ENCODE data around the gene NTNG1. TPM values are rescaled to one million over a fixed set of nuclear protein-coding genes. Genes with fewer than 3 reads are reported as not detected.

The NTNG1 gene
- total and polyA plus RNA-seq, 8 donors = 5.7 to 28.0 (median 22.3) TPM

DNA sequence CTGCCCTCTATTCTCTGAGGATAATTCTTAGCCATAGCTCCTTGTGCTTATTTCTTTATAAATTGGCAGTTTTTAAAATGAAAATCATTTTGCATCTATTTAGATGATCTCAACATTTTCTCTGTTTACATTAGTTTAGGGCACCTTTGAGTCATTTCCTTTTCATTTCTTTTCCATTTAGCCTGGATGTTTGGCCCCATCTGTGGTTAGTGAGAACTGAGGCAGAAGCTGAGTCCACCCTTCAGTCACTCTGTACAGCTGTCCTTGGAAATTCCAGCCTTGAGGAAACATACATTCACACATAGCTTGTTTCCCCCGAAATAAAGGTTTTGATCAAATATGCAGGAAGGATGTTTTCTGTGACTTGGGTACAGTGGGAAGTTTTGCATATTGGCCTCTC is 123.7 kb downstream of the NTNG1 start:
- TF ChIP-seq, protein P1, sequence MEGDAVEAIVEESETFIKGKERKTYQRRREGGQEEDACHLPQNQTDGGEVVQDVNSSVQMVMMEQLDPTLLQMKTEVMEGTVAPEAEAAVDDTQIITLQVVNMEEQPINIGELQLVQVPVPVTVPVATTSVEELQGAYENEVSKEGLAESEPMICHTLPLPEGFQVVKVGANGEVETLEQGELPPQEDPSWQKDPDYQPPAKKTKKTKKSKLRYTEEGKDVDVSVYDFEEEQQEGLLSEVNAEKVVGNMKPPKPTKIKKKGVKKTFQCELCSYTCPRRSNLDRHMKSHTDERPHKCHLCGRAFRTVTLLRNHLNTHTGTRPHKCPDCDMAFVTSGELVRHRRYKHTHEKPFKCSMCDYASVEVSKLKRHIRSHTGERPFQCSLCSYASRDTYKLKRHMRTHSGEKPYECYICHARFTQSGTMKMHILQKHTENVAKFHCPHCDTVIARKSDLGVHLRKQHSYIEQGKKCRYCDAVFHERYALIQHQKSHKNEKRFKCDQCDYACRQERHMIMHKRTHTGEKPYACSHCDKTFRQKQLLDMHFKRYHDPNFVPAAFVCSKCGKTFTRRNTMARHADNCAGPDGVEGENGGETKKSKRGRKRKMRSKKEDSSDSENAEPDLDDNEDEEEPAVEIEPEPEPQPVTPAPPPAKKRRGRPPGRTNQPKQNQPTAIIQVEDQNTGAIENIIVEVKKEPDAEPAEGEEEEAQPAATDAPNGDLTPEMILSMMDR (IDR thresholded peaks at IDR 0.05) = no peak
- ATAC-seq = no peak

DNA sequence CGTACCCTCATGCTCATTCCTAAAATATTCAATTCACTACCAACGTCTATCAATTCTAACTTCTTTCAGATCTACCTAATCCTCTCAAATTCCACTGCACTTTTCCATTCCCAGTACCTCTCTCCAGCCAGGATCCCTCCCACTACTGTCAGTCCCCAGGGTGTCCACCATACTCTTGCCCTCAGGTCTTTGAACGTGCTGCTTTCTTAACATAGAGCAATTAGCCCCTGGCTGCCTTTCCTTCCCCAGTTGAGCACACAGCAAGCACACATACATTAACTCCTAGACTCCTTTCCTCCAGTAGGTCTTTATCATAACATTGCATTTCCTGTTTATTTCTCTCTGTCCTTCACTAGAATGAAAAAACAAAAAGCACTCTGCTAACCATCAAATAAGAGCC is 126.7 kb downstream of the NTNG1 start:
- no peak for DNase-seq
- Histone ChIP-seq H3K36me3 (no peaks in the 10 kb centered on the region), H3K4me3 (no peak overlapping the region), H3K27me3 (no peaks in the 10 kb centered on the region), H3K27ac (no peak overlapping the region), H3K9me3 (no peaks in the 10 kb centered on the region), H3K4me1 (no peaks in the 10 kb centered on the region)
- no peak for ATAC-seq
- TF ChIP-seq, protein P1 (IDR thresholded peaks at IDR 0.05) = no peak
- intact Hi-C loops (cut with DNase I) = no loop called here

More for the DNA sequence above, 123.7 kb downstream of the NTNG1 start:
- H3K27me3 ChIP-seq = no peaks in the 10 kb centered on the region
- H3K9me3 ChIP-seq = no peaks in the 10 kb centered on the region
- H3K4me1 ChIP-seq = no peaks in the 10 kb centered on the region
- DNase-seq = no peak
- intact Hi-C loops (cut with DNase I) = no loop called here
- no peaks in the 10 kb centered on the region for H3K36me3 ChIP-seq
- H3K4me3 ChIP-seq = no peak overlapping the region
- H3K27ac ChIP-seq = no peak overlapping the region

DNA sequence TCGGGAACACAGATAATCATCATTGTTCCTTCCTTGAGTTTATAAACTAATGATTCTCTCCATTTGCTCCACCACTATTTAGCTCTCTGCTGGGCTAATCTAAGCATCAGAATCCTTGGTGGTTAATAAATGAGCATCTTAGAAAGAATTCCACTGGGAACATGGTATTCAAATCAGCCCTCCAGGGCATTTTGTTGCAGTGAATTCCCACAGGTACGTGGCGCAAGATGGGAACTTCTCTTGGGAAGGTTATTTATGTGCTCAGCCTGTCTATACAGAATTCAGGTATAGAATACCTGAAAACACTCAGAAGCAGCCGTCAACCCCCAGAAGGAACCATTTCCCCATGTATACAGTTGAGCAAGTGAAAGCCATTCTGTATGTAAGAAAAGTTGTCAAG is 131.5 kb downstream of the NTNG1 start:
- ATAC-seq = no peak
- TF ChIP-seq, protein P1 (IDR thresholded peaks at IDR 0.05) = no peak
- no peak overlapping the region for H3K27ac ChIP-seq
- H3K9me3 ChIP-seq = no peaks in the 10 kb centered on the region
- no peak overlapping the region for H3K4me3 ChIP-seq
- H3K36me3 ChIP-seq = no peaks in the 10 kb centered on the region
- H3K4me1 ChIP-seq = no peaks in the 10 kb centered on the region
- no peaks in the 10 kb centered on the region for H3K27me3 ChIP-seq
- DNase-seq = no peak
- intact Hi-C loops (cut with DNase I) = loop anchor here in 1 of 2 donors (10.0 kb wide), 1 partner anchor 262 kb away; no protein-coding TSS in a partner anchor

DNA sequence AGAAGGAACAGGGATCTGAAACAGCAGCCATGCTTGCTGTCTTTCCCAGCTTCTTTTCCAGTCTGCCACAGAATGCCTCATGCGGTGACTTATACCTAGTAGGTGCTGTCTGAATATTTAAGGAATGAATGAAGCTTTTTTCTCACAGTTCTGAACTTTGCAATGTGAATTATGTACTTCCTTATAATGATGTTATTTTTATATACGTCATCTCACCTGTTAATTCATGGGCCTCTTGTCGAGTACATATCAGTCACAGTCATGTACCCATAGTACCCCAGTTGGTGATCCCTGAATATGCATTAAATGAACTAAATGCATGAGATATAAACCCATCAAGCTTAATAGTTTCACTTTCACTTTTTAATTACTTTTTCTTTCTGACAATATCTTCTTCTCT is 132.7 kb downstream of the NTNG1 start:
- ATAC-seq = no peak
- H3K27me3 ChIP-seq = no peaks in the 10 kb centered on the region
- no peaks in the 10 kb centered on the region for H3K4me1 ChIP-seq
- no peak overlapping the region for H3K4me3 ChIP-seq
- no peak overlapping the region for H3K27ac ChIP-seq
- no peaks in the 10 kb centered on the region for H3K36me3 ChIP-seq
- H3K9me3 ChIP-seq = no peaks in the 10 kb centered on the region
- TF ChIP-seq, protein P1 (IDR thresholded peaks at IDR 0.05) = no peak
- no peak for DNase-seq
- intact Hi-C loops (cut with DNase I) = loop anchor here in 1 of 2 donors (10.0 kb wide), 1 partner anchor 261 kb away; no protein-coding TSS in a partner anchor

DNA sequence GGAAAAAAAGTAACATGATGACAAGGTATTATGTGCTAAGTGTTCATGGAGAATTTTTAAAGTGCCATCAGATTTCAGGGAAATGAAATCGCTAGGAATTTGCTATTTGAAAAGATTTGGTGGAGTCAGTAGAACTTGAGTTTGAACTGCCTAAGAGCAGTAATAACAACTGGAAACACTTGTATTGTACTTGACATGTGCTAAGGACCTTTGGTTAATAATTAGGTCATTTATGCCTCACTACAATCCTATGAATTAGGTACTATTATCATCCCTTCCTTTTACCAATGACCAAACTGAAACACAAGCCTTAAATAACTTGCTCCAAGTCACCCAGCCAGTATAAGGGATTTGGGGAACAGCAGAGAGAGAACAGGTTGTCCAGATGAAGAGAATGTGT is 133.4 kb downstream of the NTNG1 start:
- Histone ChIP-seq H3K27me3 (no peaks in the 10 kb centered on the region), H3K4me3 (no peak overlapping the region), H3K9me3 (no peaks in the 10 kb centered on the region), H3K36me3 (no peaks in the 10 kb centered on the region), H3K4me1 (no peaks in the 10 kb centered on the region), H3K27ac (no peak overlapping the region)
- peak; percentile 68 for ATAC-seq
- TF ChIP-seq, protein P1 (IDR thresholded peaks at IDR 0.05) = no peak
- intact Hi-C loops (cut with DNase I) = loop anchor here in 1 of 2 donors (10.0 kb wide), 1 partner anchor 261 kb away; no protein-coding TSS in a partner anchor
- no peak for DNase-seq
